Tibial artery (tissue), 4 donors: ENCODE data around the gene NEB.

ENCODE experiments used
- DNase-seq, 2 donors: peaks; one replicate each; pipeline ENCODE4 v3.0.0-alpha.2; 2019
- H3K27ac ChIP-seq, 2 donors: fragments of 200-600 bp; sonication (generic) in 1 of 2; 1 replicate in 1 of 2; 2 replicates in 1 of 2; pipeline ENCODE4 v1.5.1; 2018 to 2019; ENCODE audit warnings: mild to moderate bottlenecking in 1 of 2
- H3K27me3 ChIP-seq, 2 donors: fragments of 200-600 bp; sonication (generic) in 1 of 2; one replicate each; pipeline versions ENCODE4 v1.5.1 to v1.6.0; 2016 to 2019
- H3K36me3 ChIP-seq, 3 donors: fragments of 200-600 bp; sonication (generic) in 2 of 3; one replicate each; pipeline ENCODE4 v1.5.1; 2016 to 2019; ENCODE audit warnings: mild to moderate bottlenecking in 2 of 3
- H3K4me1 ChIP-seq, 4 donors: fragments of 200-600 bp; sonication (generic) in 2 of 4; 1 replicate in 3 of 4; 2 replicates in 1 of 4; pipeline ENCODE4 v1.5.1; 2016 to 2019
- H3K4me3 ChIP-seq, 2 donors: fragments of 200-600 bp; sonication (generic) in 1 of 2; 1 replicate in 1 of 2; 2 replicates in 1 of 2; pipeline ENCODE4 v1.5.1; 2018 to 2019; ENCODE audit warnings: mild to moderate bottlenecking in 2 of 2
- H3K9me3 ChIP-seq, 3 donors: fragments of 200-600 bp; sonication (generic) in 1 of 3; one replicate each; pipeline ENCODE4 v1.5.1; 2016 to 2019
- CTCF ChIP-seq, 2 experiments: fragments of 200-600 bp in 1 of 2; fragments of 450-650 bp in 1 of 2; IDR thresholded peaks; one replicate each; pipeline ENCODE4 v1.5.1; 2017 to 2019; ENCODE audit warnings: antibody characterized with exemption in 2 of 2, mild to moderate bottlenecking in 1 of 2, moderate library complexity in 1 of 2
- intact Hi-C: fragments of 100-400 bp; cut with DNase I; formaldehyde crosslinking; loops from one replicate; pipeline ENCODE4 v1.15.0; 2023; ENCODE audit warnings: low total_unique reads

Gene NEB

GRCh38 chr2:151534001-151534400 lies 200.3 kb downstream of the NEB start:
- H3K4me3 ChIP-seq, result no peak overlapping the region
- DNase-seq, result no peak
- no peaks in the 10 kb centered on the region for H3K27me3 ChIP-seq
- no peaks in the 10 kb centered on the region for H3K36me3 ChIP-seq
- H3K9me3 ChIP-seq, result no peaks in the 10 kb centered on the region
- no peaks in the 10 kb centered on the region for H3K4me1 ChIP-seq
- intact Hi-C loops, result no loop called here
- TF ChIP-seq CTCF (IDR thresholded peaks at IDR 0.05), result no peak
- H3K27ac ChIP-seq, result no peak overlapping the region

GRCh38 chr2:151533127-151533526 lies 201.1 kb downstream of the NEB start:
- Histone ChIP-seq H3K4me1 (no peaks in the 10 kb centered on the region), H3K9me3 (no peaks in the 10 kb centered on the region), H3K27me3 (no peaks in the 10 kb centered on the region), H3K27ac (no peak overlapping the region), H3K4me3 (no peak overlapping the region), H3K36me3 (no peaks in the 10 kb centered on the region)
- TF ChIP-seq CTCF (IDR thresholded peaks at IDR 0.05), result no peak
- DNase-seq, result no peak
- intact Hi-C loops, result no loop called here

- H3K4me1 ChIP-seq, result no peaks in the 10 kb centered on the region
- H3K9me3 ChIP-seq, result no peaks in the 10 kb centered on the region
- TF ChIP-seq CTCF (IDR thresholded peaks at IDR 0.05), result no peak
- no peak for DNase-seq
- intact Hi-C loops, result no loop called here
- no peak overlapping the region for H3K27ac ChIP-seq
- H3K36me3 ChIP-seq, result no peaks in the 10 kb centered on the region
- no peaks in the 10 kb centered on the region for H3K27me3 ChIP-seq
- H3K4me3 ChIP-seq, result no peak overlapping the region
Measured at GRCh38 chr2:151526572-151527090, 207.6 kb downstream of the NEB start.

- intact Hi-C loops, result no loop called here
- H3K9me3 ChIP-seq, result no peaks in the 10 kb centered on the region
- no peak overlapping the region for H3K27ac ChIP-seq
- TF ChIP-seq CTCF (IDR thresholded peaks at IDR 0.05), result no peak
- no peaks in the 10 kb centered on the region for H3K36me3 ChIP-seq
- no peaks in the 10 kb centered on the region for H3K27me3 ChIP-seq
- H3K4me3 ChIP-seq, result no peak overlapping the region
- no peak for DNase-seq
- no peaks in the 10 kb centered on the region for H3K4me1 ChIP-seq
Measured at GRCh38 chr2:151525821-151526373, 208.4 kb downstream of the NEB start.

- H3K9me3 ChIP-seq, result no peaks in the 10 kb centered on the region
- no peak for TF ChIP-seq CTCF (IDR thresholded peaks at IDR 0.05)
Measured at GRCh38 chr2:151523850-151524249, 210.4 kb downstream of the NEB start.

GRCh38 chr2:151522556-151522955 lies 211.7 kb downstream of the NEB start:
- Histone ChIP-seq H3K27me3 (no peaks in the 10 kb centered on the region), H3K4me1 (no peaks in the 10 kb centered on the region), H3K27ac (no peak overlapping the region), H3K36me3 (no peaks in the 10 kb centered on the region), H3K4me3 (no peak overlapping the region), H3K9me3 (no peaks in the 10 kb centered on the region)
- intact Hi-C loops, result no loop called here
- no peak for DNase-seq
- no peak for TF ChIP-seq CTCF (IDR thresholded peaks at IDR 0.05)

More at GRCh38 chr2:151523850-151524249, 210.4 kb downstream of the NEB start:
- Histone ChIP-seq H3K4me3 (no peak overlapping the region), H3K27ac (no peak overlapping the region), H3K36me3 (no peaks in the 10 kb centered on the region), H3K4me1 (no peaks in the 10 kb centered on the region), H3K27me3 (no peaks in the 10 kb centered on the region)
- intact Hi-C loops, result no loop called here
- DNase-seq, result no peak
